H1 (cell line): ENCODE measurements around the gene PRXL2A. TPM values are rescaled to one million over a fixed set of nuclear protein-coding genes. Genes with fewer than 3 reads are reported as not detected.

Source experiments
- CTCF ChIA-PET: fragments of 300-600 bp; sonication (Branson Sonifier 250); formaldehyde crosslinking; loops from one replicate; lab custom pipeline; 2021; ENCODE audit not compliant: partially characterized antibody; lab: Charles Lee
- POLR2A ChIA-PET: fragments of 300-600 bp; sonication (Branson Sonifier 250); formaldehyde crosslinking; loops from one replicate; lab custom pipeline; 2021; ENCODE audit warnings: inconsistent platforms; ENCODE audit not compliant: partially characterized antibody; lab: Charles Lee
- DNase-seq, 2 experiments: peaks; one replicate each; pipeline versions ENCODE4 v3.0.0 to v3.0.0-alpha.2; 2010 to 2022; ENCODE audit warnings: low spot score in 2 of 2, low read depth in 1 of 2, mixed read lengths in 1 of 2
- FAIRE-seq: peaks from 2 replicates; lab custom pipeline; 2011; peaks lifted over from hg19 to GRCh38; lab: Jason Lieb, UNC
- H2AFZ ChIP-seq: 2 replicates; pipeline ENCODE4 v1.8.1; 2012; ENCODE audit warnings: low read length, inconsistent platforms
- H2AK5ac ChIP-seq: 2 replicates; pipeline ENCODE4 v1.6.1; 2013; ENCODE audit warnings: low read depth, low read length
- H2BK120ac ChIP-seq: replicated peaks from 2 replicates; pipeline ENCODE3; 2013; ENCODE audit warnings: low read depth, low read length, inconsistent platforms
- H2BK12ac ChIP-seq: 2 replicates; pipeline ENCODE4 v1.6.1; 2013; ENCODE audit warnings: low read depth, low read length
- H2BK15ac ChIP-seq: 2 replicates; pipeline ENCODE4 v1.6.1; 2013; ENCODE audit warnings: low read length
- H2BK20ac ChIP-seq: 2 replicates; pipeline ENCODE4 v1.6.1; 2013; ENCODE audit warnings: low read length
- H2BK5ac ChIP-seq: 2 replicates; pipeline ENCODE4 v1.6.1; 2013; ENCODE audit warnings: low read depth, low read length
- H3K14ac ChIP-seq: 2 replicates; pipeline ENCODE4 v1.6.1; 2013; ENCODE audit warnings: inconsistent platforms; ENCODE audit not compliant: insufficient read length
- H3K18ac ChIP-seq: 2 replicates; pipeline ENCODE4 v1.6.1; 2013; ENCODE audit warnings: low read length; ENCODE audit errors: extremely low read depth
- H3K23ac ChIP-seq: 2 replicates; pipeline ENCODE4 v1.6.1; 2013; ENCODE audit warnings: inconsistent platforms; ENCODE audit not compliant: insufficient read length
- H3K23me2 ChIP-seq: 2 replicates; pipeline ENCODE4 v1.6.1; 2013; ENCODE audit warnings: low read depth, low read length
- H3K27ac ChIP-seq: 2 replicates; pipeline ENCODE4 v1.6.1; 2011; ENCODE audit warnings: low read depth, low read length, inconsistent platforms
- H3K27me3 ChIP-seq, 4 experiments: replicated peaks in 1 of 4; 1 replicate in 1 of 4; 2 replicates in 3 of 4; pipeline versions ENCODE4 v1.6.1 to v1.8.1; 2011 to 2013; ENCODE audit warnings: low read length in 3 of 4, mild to moderate bottlenecking in 3 of 4, inconsistent platforms in 2 of 4, mixed read lengths in 2 of 4, moderate library complexity in 1 of 4; ENCODE audit not compliant: control insufficient read depth in 3 of 4, insufficient read depth in 3 of 4; ENCODE audit errors: extremely low read depth in 1 of 4
- H3K36me3 ChIP-seq, 4 experiments: 2 replicates each; pipeline versions ENCODE4 v1.6.1 to v1.8.1; 2011 to 2013; ENCODE audit warnings: mild to moderate bottlenecking in 4 of 4, low read length in 3 of 4, moderate library complexity in 2 of 4, control low read depth in 1 of 4, inconsistent platforms in 1 of 4; ENCODE audit not compliant: insufficient read depth in 4 of 4, control insufficient read depth in 2 of 4
- H3K4ac ChIP-seq: replicated peaks from 2 replicates; pipeline ENCODE3; 2013; ENCODE audit warnings: low read length, low read depth, mixed read lengths, inconsistent platforms; ENCODE audit not compliant: insufficient read length
- H3K4me1 ChIP-seq, 4 experiments: replicated peaks in 1 of 4; 1 replicate in 1 of 4; 2 replicates in 3 of 4; pipeline versions ENCODE4 v1.6.1 to v1.8.1; 2011 to 2013; ENCODE audit warnings: low read length in 3 of 4, inconsistent platforms in 2 of 4, mixed read lengths in 1 of 4; ENCODE audit not compliant: insufficient read depth in 4 of 4, control insufficient read depth in 3 of 4
- H3K4me2 ChIP-seq, 2 experiments: 2 replicates each; pipeline versions ENCODE4 v1.6.1 to v1.8.1; 2011 to 2013; ENCODE audit warnings: low read depth in 2 of 2, low read length in 2 of 2, control low read depth in 1 of 2, inconsistent platforms in 1 of 2, mild to moderate bottlenecking in 1 of 2; ENCODE audit not compliant: insufficient read depth in 1 of 2
- H3K4me3 ChIP-seq, 4 experiments: fragments of 200-600, 300-600 bp in 1 of 4; sonication (generic), shearing (Covaris generic), sonication (Bioruptor Twin) in 1 of 4; 2 replicates each; pipeline versions ENCODE4 v1.5.1 to v1.8.1; 2011 to 2016; ENCODE audit warnings: low read length in 4 of 4, low read depth in 3 of 4, control low read depth in 2 of 4, inconsistent platforms in 2 of 4, mild to moderate bottlenecking in 2 of 4, mixed read lengths in 1 of 4, moderate library complexity in 1 of 4; ENCODE audit not compliant: insufficient read depth in 2 of 4; ENCODE audit errors: extremely low read depth in 1 of 4
- H3K56ac ChIP-seq: replicated peaks from 2 replicates; pipeline ENCODE3; 2013; ENCODE audit warnings: low read depth, mild to moderate bottlenecking, mixed read lengths, low read length, inconsistent platforms; ENCODE audit not compliant: insufficient read length
- H3K79me1 ChIP-seq: 2 replicates; pipeline ENCODE4 v1.6.1; 2013; ENCODE audit warnings: low read depth, low read length, control low read depth
- H3K79me2 ChIP-seq, 2 experiments: 2 replicates each; pipeline versions ENCODE4 v1.6.1 to v1.8.1; 2012 to 2013; ENCODE audit warnings: low read length in 2 of 2, mild to moderate bottlenecking in 2 of 2, inconsistent platforms in 1 of 2; ENCODE audit not compliant: insufficient read depth in 2 of 2, control insufficient read depth in 1 of 2
- H3K9ac ChIP-seq, 4 experiments: replicated peaks in 1 of 4; 1 replicate in 1 of 4; 2 replicates in 3 of 4; pipeline versions ENCODE4 v1.6.1 to v1.8.1; 2011 to 2013; ENCODE audit warnings: low read depth in 3 of 4, low read length in 3 of 4, control low read depth in 2 of 4, mild to moderate bottlenecking in 2 of 4, moderate library complexity in 2 of 4, inconsistent platforms in 1 of 4; ENCODE audit errors: extremely low read depth in 1 of 4
- H3K9me3 ChIP-seq, 2 experiments: 2 replicates each; pipeline versions ENCODE4 v1.6.1 to v1.8.1; 2012 to 2013; ENCODE audit warnings: mild to moderate bottlenecking in 2 of 2, moderate library complexity in 2 of 2, control low read depth in 1 of 2, inconsistent platforms in 1 of 2, low read depth in 1 of 2, low read length in 1 of 2, mixed read lengths in 1 of 2; ENCODE audit not compliant: insufficient read depth in 2 of 2
- H4K20me1 ChIP-seq, 2 experiments: replicated peaks in 1 of 2; 2 replicates each; pipeline versions ENCODE3 to v1.8.1; 2011 to 2013; ENCODE audit warnings: inconsistent platforms in 2 of 2, low read length in 2 of 2, mild to moderate bottlenecking in 1 of 2; ENCODE audit not compliant: insufficient read depth in 2 of 2, control insufficient read depth in 1 of 2
- H4K5ac ChIP-seq: 2 replicates; pipeline ENCODE4 v1.6.1; 2013; ENCODE audit warnings: low read length, low read depth, mixed read lengths, inconsistent platforms; ENCODE audit not compliant: insufficient read length
- H4K8ac ChIP-seq: 2 replicates; pipeline ENCODE4 v1.8.0; 2013; ENCODE audit warnings: mild to moderate bottlenecking, moderate library complexity, low read length, inconsistent platforms; ENCODE audit not compliant: insufficient read depth; ENCODE audit errors: extremely low read depth
- H4K91ac ChIP-seq: replicated peaks from 2 replicates; pipeline ENCODE3; 2013; ENCODE audit warnings: low read length, mixed read lengths, inconsistent platforms; ENCODE audit not compliant: insufficient read length
- BCL11A ChIP-seq, 2 experiments: IDR thresholded peaks; one replicate each; pipeline ENCODE4 v1.6.1; 2011; ENCODE audit warnings: low read depth in 2 of 2, low read length in 2 of 2, mild to moderate bottlenecking in 2 of 2
- KDM4A ChIP-seq: IDR thresholded peaks from one replicate; pipeline ENCODE4 v1.7.1; 2012; ENCODE audit warnings: low read depth, mild to moderate bottlenecking, moderate library complexity, low read length, inconsistent platforms; ENCODE audit not compliant: severe bottlenecking
- MAFK ChIP-seq: IDR thresholded peaks from 2 replicates; pipeline ENCODE4 v1.6.1; 2012; ENCODE audit warnings: low read depth, mild to moderate bottlenecking, improper control_type of control experiment, low read length
- NRF1 ChIP-seq: IDR thresholded peaks from 2 replicates; pipeline ENCODE4 v1.6.1; 2011; ENCODE audit warnings: mild to moderate bottlenecking, low read depth, low read length, improper control_type of control experiment
- POLR2AphosphoS5 ChIP-seq: IDR thresholded peaks from 2 replicates; pipeline ENCODE4 v1.6.1; 2011; ENCODE audit warnings: low read depth, low read length
- SP1 ChIP-seq: IDR thresholded peaks from 2 replicates; pipeline ENCODE4 v1.6.1; 2011; ENCODE audit warnings: low read depth, low read length
- ZNF274 ChIP-seq: IDR thresholded peaks from 2 replicates; pipeline ENCODE4 v1.7.0; 2012; ENCODE audit warnings: low read length, borderline replicate concordance; ENCODE audit errors: extremely low read depth
- WGBS, 2 experiments: shearing (Covaris generic) in 1 of 2; methylation state at CpG; one replicate each; pipeline versions ENCODE4 v1.1.6 to v1.1.7; 2013 to 2015; ENCODE audit warnings: low lambda C conversion rate in 2 of 2, mixed read lengths in 2 of 2, inconsistent platforms in 1 of 2, low coverage in 1 of 2, missing lambda C conversion rate in 1 of 2; ENCODE audit not compliant: insufficient replicate concordance in 2 of 2, insufficient coverage in 1 of 2, insufficient read length in 1 of 2; ENCODE audit errors: extremely low coverage in 1 of 2, missing lambda C conversion rate in 1 of 2; 5-methylcytosine and 5-hydroxymethylcytosine counted together
- polyA plus RNA-seq, 7 experiments: library from polyadenylated mRNA; depleted of rRNA in 3 of 7; stranded (reverse) in 5 of 7; unstranded in 2 of 7; fragments of >200 nt in 5 of 7; fragments of 200-250 nt in 2 of 7; gene quantifications; 1 replicate in 5 of 7; 2 replicates in 1 of 7; 4 replicates in 1 of 7; pipeline versions ENCODE4 v1.2.1 to v1.2.3, GENCODE V29; 2011 to 2013; ENCODE audit warnings: missing spikeins in 2 of 7, mixed read lengths in 2 of 7
- total RNA-seq: library from RNA; stranded (reverse); fragmentation: NEBNext Ultra II Directional; extraction: Animal tissue kit (Norgen Biotek cat#: 25700); gene quantifications from 2 replicates; pipeline ENCODE4 v1.2.1, GENCODE V29; 2021
- TF ChIP-seq, protein P1 (sequence below): IDR thresholded peaks from 2 replicates; pipeline ENCODE4 v1.6.1; 2011; ENCODE audit warnings: low read depth, mild to moderate bottlenecking, low read length; ENCODE audit not compliant: insufficient read depth

PRXL2A gene
- total and polyA plus RNA-seq, 2 of the 8 experiments (the other 6 are each of a cell fraction or from before 2014, with no cell fraction given), result 13.4 to 58.3 TPM

DNA sequence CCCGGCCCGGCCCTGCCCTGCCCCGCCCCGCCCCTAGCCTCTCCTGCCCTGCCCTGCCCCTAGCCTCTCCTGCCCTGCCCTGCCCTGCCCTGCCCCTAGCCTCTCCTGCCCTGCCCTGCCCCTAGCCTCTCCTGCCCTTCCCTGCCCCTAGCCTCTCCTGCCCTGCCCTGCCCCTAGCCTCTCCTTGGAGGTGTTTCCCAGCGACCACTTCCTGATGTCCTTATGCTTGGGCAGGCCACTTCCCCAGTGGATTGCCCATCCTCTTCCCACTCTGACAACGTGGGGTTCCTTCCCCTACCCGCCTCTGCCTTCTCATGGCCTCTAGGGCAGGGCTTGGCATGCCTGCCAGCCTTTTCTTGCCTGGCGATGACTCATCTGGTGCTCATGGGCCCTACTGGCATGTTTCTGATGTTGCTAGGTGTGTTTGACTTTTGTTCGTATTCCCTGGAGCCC is 21.2 kb downstream of the PRXL2A start:
- H3K56ac ChIP-seq, result no peak overlapping the region
- H3K4me1 ChIP-seq, result no peaks in the 10 kb centered on the region
- ChIA-PET CTCF (interaction anchor here (1.4 to 8.8 kb wide), 4 partner anchors 10 to 76 kb away, joined by 3 to 72 read pairs (median 10); no protein-coding TSS in a partner anchor), POLR2A (no interaction called here)
- DNase-seq, result no peak
- no peak overlapping the region for H3K23ac ChIP-seq
- H4K5ac ChIP-seq, result no peak overlapping the region
- FAIRE-seq, result no peak
- no peak overlapping the region for H2AK5ac ChIP-seq
- H3K27ac ChIP-seq, result no peak overlapping the region
- no peak overlapping the region for H3K9ac ChIP-seq
- no peak overlapping the region for H3K4me2 ChIP-seq
- H3K18ac ChIP-seq, result no peak overlapping the region
- no peak overlapping the region for H2BK120ac ChIP-seq
- no peak overlapping the region for H3K4ac ChIP-seq
- peaks cover 5 to 28% (median 16%) of the 10 kb centered on the region in 4 experiments; a peak in 7 of 8 replicates for H3K36me3 ChIP-seq
- no peak overlapping the region for H4K91ac ChIP-seq
- H2BK5ac ChIP-seq, result no peak overlapping the region
- H3K9me3 ChIP-seq, result no peaks in the 10 kb centered on the region
- H2BK12ac ChIP-seq, result no peak overlapping the region
- H3K79me1 ChIP-seq, result no peaks in the 10 kb centered on the region
- H3K14ac ChIP-seq, result no peak overlapping the region
- H4K8ac ChIP-seq, result no peak overlapping the region
- no peak overlapping the region for H2BK15ac ChIP-seq
- 85% methylated on average over 5 of the region's 9 CpGs; no CpG with 5 or more reads in 1 of the 2 experiments for WGBS, 2 experiments
- H3K27me3 ChIP-seq, result no peaks in the 10 kb centered on the region
- H2BK20ac ChIP-seq, result no peak overlapping the region
- H3K23me2 ChIP-seq, result no peaks in the 10 kb centered on the region
- H3K79me2 ChIP-seq, result no peaks in the 10 kb centered on the region
- peaks cover 0 to 6% of the 10 kb centered on the region in 2 experiments for H4K20me1 ChIP-seq
- no peak overlapping the region for H2AFZ ChIP-seq
- H3K4me3 ChIP-seq, result no peak overlapping the region
- TF ChIP-seq BCL11A (IDR thresholded peaks at IDR 0.05; ENCODE audit: low read depth in 2 of 2, low read length in 2 of 2) (no peak), NRF1 (no peak), POLR2AphosphoS5 (no peak), MAFK (no peak), ZNF274 (no peak), SP1 (no peak), KDM4A (no peak)
- TF ChIP-seq, protein P1, sequence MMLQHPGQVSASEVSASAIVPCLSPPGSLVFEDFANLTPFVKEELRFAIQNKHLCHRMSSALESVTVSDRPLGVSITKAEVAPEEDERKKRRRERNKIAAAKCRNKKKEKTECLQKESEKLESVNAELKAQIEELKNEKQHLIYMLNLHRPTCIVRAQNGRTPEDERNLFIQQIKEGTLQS, result no peak
